Astrocyte of the cerebellum (primary cell): ENCODE results near the gene COL9A3.

ENCODE experiments used
- DNase-seq: peaks from one replicate; pipeline ENCODE4 v3.0.0-alpha.2; 2011; ENCODE audit warnings: low read depth
- H3K4me3 ChIP-seq: 2 replicates; pipeline ENCODE4 v1.5.1; 2011; ENCODE audit warnings: mild to moderate bottlenecking, low read depth, low read length, moderate library complexity
- in situ Hi-C: cut with HindIII; loops from 2 replicates; pipeline ENCODE4 v1.10.0; 2017; ENCODE audit warnings: low sequenced_read_pairs
- TF ChIP-seq, protein P1 (sequence below): IDR thresholded peaks from 2 replicates; pipeline ENCODE4 v1.5.1; 2012; ENCODE audit warnings: low read length, low read depth, moderate library complexity, mild to moderate bottlenecking; ENCODE audit errors: missing control alignments

Gene COL9A3

GRCh38 chr20:62814060-62814708, 2.7 kb upstream of the COL9A3 start:
- in situ Hi-C loops = no loop called here
- TF ChIP-seq, protein P1, sequence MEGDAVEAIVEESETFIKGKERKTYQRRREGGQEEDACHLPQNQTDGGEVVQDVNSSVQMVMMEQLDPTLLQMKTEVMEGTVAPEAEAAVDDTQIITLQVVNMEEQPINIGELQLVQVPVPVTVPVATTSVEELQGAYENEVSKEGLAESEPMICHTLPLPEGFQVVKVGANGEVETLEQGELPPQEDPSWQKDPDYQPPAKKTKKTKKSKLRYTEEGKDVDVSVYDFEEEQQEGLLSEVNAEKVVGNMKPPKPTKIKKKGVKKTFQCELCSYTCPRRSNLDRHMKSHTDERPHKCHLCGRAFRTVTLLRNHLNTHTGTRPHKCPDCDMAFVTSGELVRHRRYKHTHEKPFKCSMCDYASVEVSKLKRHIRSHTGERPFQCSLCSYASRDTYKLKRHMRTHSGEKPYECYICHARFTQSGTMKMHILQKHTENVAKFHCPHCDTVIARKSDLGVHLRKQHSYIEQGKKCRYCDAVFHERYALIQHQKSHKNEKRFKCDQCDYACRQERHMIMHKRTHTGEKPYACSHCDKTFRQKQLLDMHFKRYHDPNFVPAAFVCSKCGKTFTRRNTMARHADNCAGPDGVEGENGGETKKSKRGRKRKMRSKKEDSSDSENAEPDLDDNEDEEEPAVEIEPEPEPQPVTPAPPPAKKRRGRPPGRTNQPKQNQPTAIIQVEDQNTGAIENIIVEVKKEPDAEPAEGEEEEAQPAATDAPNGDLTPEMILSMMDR = no peak
- no peak for DNase-seq
- H3K4me3 ChIP-seq = no peak overlapping the region

DNA sequence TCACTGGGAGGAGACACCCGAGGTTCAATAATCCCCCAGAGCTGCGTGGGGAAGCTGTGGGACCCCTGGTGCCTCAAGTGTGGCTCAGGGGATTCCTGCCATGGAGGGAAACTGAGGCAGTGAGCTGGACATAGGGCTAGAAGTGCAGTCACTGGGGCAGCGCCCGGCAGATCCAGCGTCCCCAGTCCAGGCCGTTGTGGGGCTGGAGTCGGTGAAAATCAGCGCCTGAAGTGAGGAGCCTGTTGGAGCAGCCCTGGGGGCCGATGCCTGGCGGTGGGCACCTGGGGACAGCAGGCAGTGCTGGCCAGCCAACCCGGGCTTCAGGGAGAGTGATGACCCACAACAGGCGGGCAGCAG, 2.2 kb upstream of the COL9A3 start:
- H3K4me3 ChIP-seq = no peak overlapping the region
- in situ Hi-C loops = loop anchor here (5.0 kb wide), 1 partner anchor 53 kb away; no protein-coding TSS in a partner anchor
- DNase-seq = no peak
- TF ChIP-seq, protein P1 = no peak

DNA sequence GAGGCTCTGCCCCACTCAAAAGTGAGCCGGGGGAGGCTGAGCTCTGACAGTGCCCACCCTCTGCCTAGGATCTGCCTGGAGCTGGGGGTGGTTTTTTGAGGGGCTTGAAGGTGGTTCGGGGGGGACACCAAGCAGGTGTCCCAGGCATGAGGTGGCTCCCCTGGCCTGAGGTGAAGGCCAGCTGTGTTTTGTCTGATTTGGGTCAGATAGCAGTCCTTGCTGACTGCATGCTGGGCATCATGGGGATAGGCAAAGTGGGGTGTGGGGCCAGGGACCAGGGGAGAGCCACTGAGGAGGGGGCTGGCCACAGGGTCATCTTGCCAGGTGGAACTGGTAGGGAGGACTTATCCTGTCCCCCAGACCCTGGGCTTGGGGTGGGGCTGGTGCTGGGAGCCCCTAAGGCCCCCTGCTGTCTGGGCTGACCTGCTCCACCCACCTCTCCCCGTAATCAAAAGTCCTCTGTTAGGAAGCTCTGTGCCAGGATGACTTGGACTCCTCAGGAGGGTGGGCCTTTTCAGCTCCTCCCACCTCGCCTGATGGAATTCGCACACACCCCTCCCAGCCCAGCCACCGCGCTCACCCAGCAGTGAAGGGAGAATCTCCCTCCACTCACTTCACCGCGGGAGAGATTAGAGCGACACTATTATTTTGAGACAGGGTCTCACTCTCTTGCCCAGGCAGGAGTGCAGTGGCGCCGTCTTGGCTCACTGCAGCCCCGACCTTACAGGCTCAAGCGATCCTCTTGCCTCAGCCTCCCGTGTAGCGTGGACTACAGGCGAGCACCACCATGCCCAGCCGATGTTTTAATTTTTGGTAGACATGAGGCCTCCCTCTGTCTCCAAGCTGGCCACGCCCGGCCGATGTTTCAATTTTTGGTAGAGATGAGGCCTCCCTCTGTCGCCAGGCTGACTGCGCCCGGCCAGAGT, 1.5 kb upstream of the COL9A3 start:
- TF ChIP-seq, protein P1 = no peak
- in situ Hi-C loops = loop anchor here (5.0 kb wide), 1 partner anchor 52 kb away; no protein-coding TSS in a partner anchor
- DNase-seq = no peak
- no peak overlapping the region for H3K4me3 ChIP-seq

GRCh38 chr20:62816031-62816883, 593 bp upstream of the COL9A3 start:
- TF ChIP-seq, protein P1 = no peak
- in situ Hi-C loops = loop anchor here (5.0 kb wide), 1 partner anchor 51 kb away; no protein-coding TSS in a partner anchor
- no peak for DNase-seq
- H3K4me3 ChIP-seq = no peak overlapping the region

DNA sequence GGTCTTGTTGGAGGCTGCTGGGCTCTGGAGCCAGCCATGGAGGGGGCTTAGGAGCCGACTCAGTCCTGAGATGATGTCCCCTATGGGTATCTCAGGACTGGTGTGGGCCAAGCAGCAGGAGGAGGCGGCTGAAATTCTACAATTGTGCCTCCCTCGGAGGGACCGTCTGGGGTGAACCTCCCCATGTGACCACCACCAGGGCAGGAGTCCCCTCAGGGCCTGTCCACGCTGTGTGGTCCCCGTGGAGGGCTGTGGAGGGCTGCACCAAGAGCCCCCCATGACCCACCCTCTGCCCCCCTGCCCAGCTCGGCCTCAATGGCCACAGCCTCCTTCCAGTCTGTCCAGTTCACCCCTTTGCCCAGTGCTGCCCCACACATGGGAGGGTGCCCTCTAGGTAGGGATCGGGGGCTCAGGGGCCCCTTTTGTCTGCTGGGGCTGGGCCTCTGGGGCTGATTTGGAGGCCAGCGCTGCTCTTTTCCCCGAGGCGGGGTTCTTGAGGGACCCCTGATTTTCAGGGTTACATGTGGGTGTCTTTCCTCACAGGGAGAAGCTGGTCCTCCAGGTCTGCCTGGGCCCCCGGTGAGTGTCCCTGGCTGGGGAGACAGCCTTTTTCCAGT, 1.2 kb downstream of the COL9A3 start:
- TF ChIP-seq, protein P1 = no peak
- in situ Hi-C loops = loop anchor here (5.0 kb wide), 1 partner anchor 49 kb away; no protein-coding TSS in a partner anchor
- DNase-seq = no peak
- H3K4me3 ChIP-seq = no peak overlapping the region
